ENCODE data around the gene FRMD7.

GRCh38 chrX:132094164-132094563 lies 33.7 kb downstream of the FRMD7 start:
- no peak for TF ChIP-seq CTCF (IDR thresholded peaks at IDR 0.05; ENCODE audit: low read depth, low read length)
- TF ChIP-seq POLR2A (IDR thresholded peaks at IDR 0.05; ENCODE audit: extremely low read depth, insufficient read length): no peak
- no peak for TF ChIP-seq MYC (IDR thresholded peaks at IDR 0.05; ENCODE audit: low read depth, low read length)
- TF ChIP-seq MAX (IDR thresholded peaks at IDR 0.05; ENCODE audit: low read depth, low read length): no peak
